Neural cell (in vitro differentiated cells): ENCODE data around the gene SIGLEC6.

Experiments
- EP300 ChIP-seq: fragments of 450-650 bp; conservative IDR thresholded peaks from 2 replicates; pipeline ENCODE4 v1.6.1; 2014; ENCODE audit warnings: antibody characterized with exemption, mild to moderate bottlenecking, moderate library complexity; ENCODE audit not compliant: poor library complexity, severe bottlenecking
- POLR2AphosphoS5 ChIP-seq: IDR thresholded peaks from 2 replicates; pipeline ENCODE4 v1.6.1; 2012
- TF ChIP-seq, protein P1 (sequence below): fragments of 450-650 bp; IDR thresholded peaks from 2 replicates; pipeline ENCODE4 v1.5.1; 2014; ENCODE audit warnings: antibody characterized with exemption, mild to moderate bottlenecking, moderate library complexity; ENCODE audit not compliant: poor library complexity, severe bottlenecking

DNA sequence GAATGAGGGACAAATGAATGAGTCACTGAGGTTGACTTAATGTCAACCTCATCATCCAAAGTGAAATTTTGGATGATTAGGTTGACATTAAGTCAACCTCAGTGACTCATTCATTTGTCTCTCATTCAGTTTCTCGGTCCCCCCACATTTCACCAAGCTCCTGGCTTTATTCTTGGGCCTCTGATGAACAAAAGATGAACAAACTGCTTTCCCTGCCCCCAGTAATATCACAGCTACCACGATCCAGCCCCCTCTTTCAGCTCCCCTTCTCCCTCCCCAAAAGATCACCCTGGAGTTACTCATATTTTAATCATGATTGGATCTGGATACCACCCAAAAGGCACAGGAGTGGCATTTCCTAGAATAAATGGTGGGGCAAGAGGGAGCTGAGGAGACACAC lies 42.4 kb downstream of the SIGLEC6 start:
- TF ChIP-seq, protein P1, sequence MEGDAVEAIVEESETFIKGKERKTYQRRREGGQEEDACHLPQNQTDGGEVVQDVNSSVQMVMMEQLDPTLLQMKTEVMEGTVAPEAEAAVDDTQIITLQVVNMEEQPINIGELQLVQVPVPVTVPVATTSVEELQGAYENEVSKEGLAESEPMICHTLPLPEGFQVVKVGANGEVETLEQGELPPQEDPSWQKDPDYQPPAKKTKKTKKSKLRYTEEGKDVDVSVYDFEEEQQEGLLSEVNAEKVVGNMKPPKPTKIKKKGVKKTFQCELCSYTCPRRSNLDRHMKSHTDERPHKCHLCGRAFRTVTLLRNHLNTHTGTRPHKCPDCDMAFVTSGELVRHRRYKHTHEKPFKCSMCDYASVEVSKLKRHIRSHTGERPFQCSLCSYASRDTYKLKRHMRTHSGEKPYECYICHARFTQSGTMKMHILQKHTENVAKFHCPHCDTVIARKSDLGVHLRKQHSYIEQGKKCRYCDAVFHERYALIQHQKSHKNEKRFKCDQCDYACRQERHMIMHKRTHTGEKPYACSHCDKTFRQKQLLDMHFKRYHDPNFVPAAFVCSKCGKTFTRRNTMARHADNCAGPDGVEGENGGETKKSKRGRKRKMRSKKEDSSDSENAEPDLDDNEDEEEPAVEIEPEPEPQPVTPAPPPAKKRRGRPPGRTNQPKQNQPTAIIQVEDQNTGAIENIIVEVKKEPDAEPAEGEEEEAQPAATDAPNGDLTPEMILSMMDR: no peak
- TF ChIP-seq EP300 (no peak), POLR2AphosphoS5 (no peak)
